ENCODE results near the gene USP46.

The USP46 gene

DNA sequence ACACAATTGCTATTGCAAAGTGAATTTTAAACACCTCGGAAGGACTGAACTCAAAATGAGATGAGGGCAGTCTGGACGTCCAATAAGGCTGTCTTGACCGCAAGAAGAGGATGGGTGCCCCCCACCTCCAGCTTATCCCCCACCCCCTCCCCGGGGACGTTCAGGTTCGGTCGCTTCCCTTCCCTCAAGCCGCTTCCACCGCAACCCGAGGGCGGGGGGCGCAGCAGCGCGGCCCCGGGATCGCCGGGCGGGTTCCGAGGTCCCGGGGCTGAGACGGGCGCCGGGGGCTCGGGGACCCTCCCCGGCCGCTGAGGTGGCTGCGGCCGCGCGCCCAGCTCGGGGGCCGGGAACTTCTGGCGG lies 480 bp downstream of the USP46 start:
- peak overlapping the region; percentile 35 for H3K27ac ChIP-seq (ENCODE audit: poor library complexity, severe bottlenecking)
- DNase-seq (ENCODE audit: low spot score): no peak
- no peaks in the 10 kb centered on the region for H3K27me3 ChIP-seq (ENCODE audit: insufficient read depth, poor library complexity, severe bottlenecking)
- peak overlapping the region; percentile 87 for H3K4me3 ChIP-seq (ENCODE audit: severe bottlenecking)
- TF ChIP-seq, protein P1, sequence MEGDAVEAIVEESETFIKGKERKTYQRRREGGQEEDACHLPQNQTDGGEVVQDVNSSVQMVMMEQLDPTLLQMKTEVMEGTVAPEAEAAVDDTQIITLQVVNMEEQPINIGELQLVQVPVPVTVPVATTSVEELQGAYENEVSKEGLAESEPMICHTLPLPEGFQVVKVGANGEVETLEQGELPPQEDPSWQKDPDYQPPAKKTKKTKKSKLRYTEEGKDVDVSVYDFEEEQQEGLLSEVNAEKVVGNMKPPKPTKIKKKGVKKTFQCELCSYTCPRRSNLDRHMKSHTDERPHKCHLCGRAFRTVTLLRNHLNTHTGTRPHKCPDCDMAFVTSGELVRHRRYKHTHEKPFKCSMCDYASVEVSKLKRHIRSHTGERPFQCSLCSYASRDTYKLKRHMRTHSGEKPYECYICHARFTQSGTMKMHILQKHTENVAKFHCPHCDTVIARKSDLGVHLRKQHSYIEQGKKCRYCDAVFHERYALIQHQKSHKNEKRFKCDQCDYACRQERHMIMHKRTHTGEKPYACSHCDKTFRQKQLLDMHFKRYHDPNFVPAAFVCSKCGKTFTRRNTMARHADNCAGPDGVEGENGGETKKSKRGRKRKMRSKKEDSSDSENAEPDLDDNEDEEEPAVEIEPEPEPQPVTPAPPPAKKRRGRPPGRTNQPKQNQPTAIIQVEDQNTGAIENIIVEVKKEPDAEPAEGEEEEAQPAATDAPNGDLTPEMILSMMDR (IDR thresholded peaks at IDR 0.05; ENCODE audit: poor library complexity, severe bottlenecking): no peak
- peaks cover 6% of the 10 kb centered on the region for H3K36me3 ChIP-seq (ENCODE audit: low read depth)
- no peaks in the 10 kb centered on the region for H3K9me3 ChIP-seq (ENCODE audit: severe bottlenecking)
- no peak for ATAC-seq (ENCODE audit: low read depth)
- H3K4me1 ChIP-seq (ENCODE audit: insufficient read depth, poor library complexity, severe bottlenecking): peaks cover 5% of the 10 kb centered on the region

GRCh38 chr4:52657618-52658501 lies 1.2 kb downstream of the USP46 start:
- Histone ChIP-seq H3K9me3 (ENCODE audit: severe bottlenecking) (no peaks in the 10 kb centered on the region), H3K4me1 (ENCODE audit: insufficient read depth, poor library complexity, severe bottlenecking) (peaks cover 5% of the 10 kb centered on the region), H3K36me3 (ENCODE audit: low read depth) (peaks cover 6% of the 10 kb centered on the region), H3K4me3 (ENCODE audit: severe bottlenecking) (peak overlapping the region; percentile 87), H3K27me3 (ENCODE audit: insufficient read depth, poor library complexity, severe bottlenecking) (no peaks in the 10 kb centered on the region), H3K27ac (ENCODE audit: poor library complexity, severe bottlenecking) (no peak overlapping the region)
- ATAC-seq (ENCODE audit: low read depth): peak; percentile 30; the same call in 2 of the 3 replicates
- TF ChIP-seq, protein P1 (IDR thresholded peaks at IDR 0.05; ENCODE audit: poor library complexity, severe bottlenecking): no peak
- no peak for DNase-seq (ENCODE audit: low spot score)

GRCh38 chr4:52657292-52657617 lies 1.8 kb downstream of the USP46 start:
- TF ChIP-seq, protein P1 (IDR thresholded peaks at IDR 0.05; ENCODE audit: poor library complexity, severe bottlenecking): no peak
- Histone ChIP-seq H3K27me3 (ENCODE audit: insufficient read depth, poor library complexity, severe bottlenecking) (no peaks in the 10 kb centered on the region), H3K4me3 (ENCODE audit: severe bottlenecking) (no peak overlapping the region), H3K9me3 (ENCODE audit: severe bottlenecking) (no peaks in the 10 kb centered on the region), H3K4me1 (ENCODE audit: insufficient read depth, poor library complexity, severe bottlenecking) (peaks cover 9% of the 10 kb centered on the region), H3K27ac (ENCODE audit: poor library complexity, severe bottlenecking) (no peak overlapping the region), H3K36me3 (ENCODE audit: low read depth) (peaks cover 6% of the 10 kb centered on the region)
- DNase-seq (ENCODE audit: low spot score) (no peak), ATAC-seq (ENCODE audit: low read depth) (no peak)

DNA sequence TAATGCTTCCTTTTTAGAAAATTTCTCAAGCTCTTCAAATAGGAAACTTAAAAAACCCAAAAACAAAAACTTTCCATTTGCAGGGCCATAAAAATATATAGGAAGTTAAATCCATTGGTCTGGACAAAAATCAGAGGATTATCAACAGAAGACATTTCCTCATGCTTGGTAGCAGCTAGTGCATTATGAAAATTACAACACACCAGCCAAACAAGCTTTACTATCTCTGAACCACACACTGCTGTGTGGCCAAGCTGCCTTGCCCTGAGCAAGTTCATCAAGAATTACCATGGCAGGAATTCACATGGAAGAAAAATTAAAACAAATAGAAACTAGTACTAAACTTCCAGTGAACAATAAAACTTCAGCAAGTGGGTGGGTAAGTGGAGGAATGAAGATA lies 3.6 kb downstream of the USP46 start:
- Histone ChIP-seq H3K4me3 (ENCODE audit: severe bottlenecking) (no peak overlapping the region), H3K27ac (ENCODE audit: poor library complexity, severe bottlenecking) (no peak overlapping the region), H3K9me3 (ENCODE audit: severe bottlenecking) (no peaks in the 10 kb centered on the region), H3K4me1 (ENCODE audit: insufficient read depth, poor library complexity, severe bottlenecking) (peaks cover 9% of the 10 kb centered on the region), H3K36me3 (ENCODE audit: low read depth) (no peaks in the 10 kb centered on the region), H3K27me3 (ENCODE audit: insufficient read depth, poor library complexity, severe bottlenecking) (no peaks in the 10 kb centered on the region)
- TF ChIP-seq, protein P1 (IDR thresholded peaks at IDR 0.05; ENCODE audit: poor library complexity, severe bottlenecking): no peak
- ATAC-seq (ENCODE audit: low read depth) (no peak), DNase-seq (ENCODE audit: low spot score) (no peak)

Measured in RWPE2 (cell line).